ENCODE measurements around the gene GIT1.

Gene GIT1

DNA sequence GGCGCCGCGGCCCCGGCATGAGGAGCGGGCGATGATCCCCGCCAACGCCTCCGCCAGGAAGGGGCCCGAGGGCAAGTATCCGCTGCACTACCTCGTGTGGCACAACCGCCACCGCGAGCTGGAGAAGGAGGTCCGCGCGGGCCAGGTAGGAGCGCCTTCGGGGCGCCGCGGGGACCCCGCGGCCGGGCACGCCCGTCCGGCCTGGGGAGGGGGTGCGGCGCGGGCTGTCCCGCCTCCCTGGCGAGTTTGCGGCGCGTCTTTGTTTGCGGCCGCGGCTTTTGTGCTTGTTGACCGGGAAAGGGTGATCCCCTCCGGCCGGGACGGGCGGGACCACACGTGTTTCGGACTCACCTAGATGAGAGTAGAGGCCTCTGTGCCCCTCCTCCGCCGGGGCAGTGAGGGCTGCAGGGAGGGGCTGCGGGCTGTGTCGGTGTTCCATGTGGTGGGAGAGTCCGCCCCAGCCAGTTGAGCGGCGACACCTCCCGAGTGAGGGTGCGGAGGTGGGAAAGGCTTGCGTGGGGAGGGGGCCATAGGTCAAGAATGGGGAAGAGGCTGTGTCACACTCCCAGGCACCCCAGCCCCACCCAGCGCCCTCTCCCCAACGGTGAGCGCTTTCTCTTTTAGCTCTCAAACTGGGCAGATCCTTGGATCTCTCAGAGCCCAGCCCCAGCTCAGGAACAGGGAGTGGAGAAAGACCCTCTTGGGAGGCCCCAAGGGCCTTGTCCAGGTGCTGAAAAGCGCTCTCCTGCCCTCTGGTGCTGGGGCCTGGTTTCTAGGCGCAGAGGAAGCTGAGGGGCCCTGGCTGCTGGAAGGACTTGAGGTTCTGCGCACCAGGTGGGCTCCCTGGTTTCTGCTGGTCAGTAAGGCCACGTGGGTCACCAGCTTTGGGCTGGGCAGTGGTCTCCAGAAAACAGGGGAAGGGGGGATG is 4.4 kb upstream of the GIT1 start:
- no peak for DNase-seq (ENCODE audit: low read depth in 2 of 2)

DNA sequence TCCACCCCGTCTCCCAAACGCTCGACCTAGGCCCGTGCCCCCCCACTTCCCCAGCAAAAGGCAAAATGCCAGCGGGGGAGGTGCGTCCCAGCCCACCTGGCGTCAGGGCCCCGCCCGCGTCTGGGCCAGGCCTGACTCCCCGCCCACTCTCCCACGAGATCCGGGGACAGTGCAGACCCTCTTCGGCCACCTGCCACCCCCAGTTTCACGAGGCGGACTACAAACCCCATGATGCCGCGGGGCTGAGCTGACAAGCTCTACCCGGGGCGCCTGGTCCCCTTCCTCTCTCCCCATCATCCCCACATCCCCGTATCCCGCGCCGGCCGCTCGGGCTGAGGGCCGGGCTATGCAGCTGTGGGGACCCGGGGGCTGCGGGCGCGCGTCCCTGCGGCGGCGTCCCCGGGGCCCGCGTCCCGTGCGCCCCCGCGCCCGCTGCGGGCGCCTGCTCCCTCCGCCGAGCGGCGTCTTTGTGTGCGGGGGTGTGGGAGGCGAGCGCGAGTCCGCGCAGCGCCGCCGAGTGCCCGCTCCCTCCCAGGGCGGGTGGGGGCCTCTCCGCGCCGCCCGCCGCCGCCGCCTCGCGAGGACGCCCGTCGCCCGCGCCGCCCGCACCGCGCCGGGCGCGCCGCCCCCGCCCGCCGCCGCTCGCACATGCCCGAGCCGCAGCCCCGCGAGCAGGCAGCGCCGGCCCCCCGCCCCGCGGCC is 3.6 kb upstream of the GIT1 start, which contains the start of gene ANKRD13B:
TSS of gene ANKRD13B (plus strand) at position 283 of the 702 bp plus-strand sequence. CDS start 490 bp downstream, outside the sequence.
- DNase-seq (ENCODE audit: low read depth in 2 of 2) = no peak

DNA sequence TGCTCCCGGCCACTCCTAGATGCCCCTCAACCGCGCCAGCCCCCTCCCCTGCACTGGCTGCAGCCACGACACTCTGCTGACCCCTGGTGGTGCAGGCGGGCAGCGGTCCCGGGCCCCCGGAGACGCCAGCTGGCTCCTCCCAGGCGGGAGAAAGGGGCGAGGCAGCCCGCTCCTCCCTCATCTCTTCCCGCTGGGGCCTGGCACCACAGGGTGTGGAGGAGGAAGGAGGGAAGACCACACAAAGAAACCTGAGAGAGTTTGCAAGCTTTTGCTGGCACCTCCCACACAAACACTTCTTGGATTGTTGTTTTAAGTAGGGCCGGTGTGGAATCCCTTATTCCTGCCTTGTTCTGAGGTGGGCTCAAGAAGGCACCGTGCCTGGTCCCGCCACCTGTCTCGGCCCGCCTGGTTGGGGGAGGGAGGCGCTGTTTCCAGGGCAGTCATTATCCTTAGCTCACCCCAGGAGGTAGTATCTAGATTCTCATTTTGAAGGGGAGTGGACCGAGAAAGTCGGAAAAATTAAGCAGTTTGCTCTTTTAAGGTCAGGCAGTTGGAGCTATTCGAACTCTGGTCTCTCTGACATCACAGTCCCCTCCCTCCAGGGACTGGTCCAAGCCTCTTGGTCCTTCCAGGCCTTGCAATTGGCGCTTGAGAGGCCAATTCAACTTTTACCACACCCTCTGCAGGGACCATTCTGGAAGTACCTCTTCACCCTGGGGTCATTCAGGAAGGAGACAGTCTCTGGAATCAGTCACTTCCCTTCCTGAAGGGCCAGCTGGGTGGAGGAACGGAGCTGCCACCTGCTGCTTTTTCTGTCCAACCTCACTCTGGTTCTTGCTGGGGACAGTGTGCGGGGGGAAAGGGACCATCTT is 2.5 kb upstream of the GIT1 start:
- DNase-seq (ENCODE audit: low read depth in 2 of 2) = peak in 1 of 2 experiments; percentile 56

- no peak for DNase-seq (ENCODE audit: low read depth in 2 of 2)
Observed at GRCh38 chr17:29591146-29591736, 1.8 kb upstream of the GIT1 start.

DNA sequence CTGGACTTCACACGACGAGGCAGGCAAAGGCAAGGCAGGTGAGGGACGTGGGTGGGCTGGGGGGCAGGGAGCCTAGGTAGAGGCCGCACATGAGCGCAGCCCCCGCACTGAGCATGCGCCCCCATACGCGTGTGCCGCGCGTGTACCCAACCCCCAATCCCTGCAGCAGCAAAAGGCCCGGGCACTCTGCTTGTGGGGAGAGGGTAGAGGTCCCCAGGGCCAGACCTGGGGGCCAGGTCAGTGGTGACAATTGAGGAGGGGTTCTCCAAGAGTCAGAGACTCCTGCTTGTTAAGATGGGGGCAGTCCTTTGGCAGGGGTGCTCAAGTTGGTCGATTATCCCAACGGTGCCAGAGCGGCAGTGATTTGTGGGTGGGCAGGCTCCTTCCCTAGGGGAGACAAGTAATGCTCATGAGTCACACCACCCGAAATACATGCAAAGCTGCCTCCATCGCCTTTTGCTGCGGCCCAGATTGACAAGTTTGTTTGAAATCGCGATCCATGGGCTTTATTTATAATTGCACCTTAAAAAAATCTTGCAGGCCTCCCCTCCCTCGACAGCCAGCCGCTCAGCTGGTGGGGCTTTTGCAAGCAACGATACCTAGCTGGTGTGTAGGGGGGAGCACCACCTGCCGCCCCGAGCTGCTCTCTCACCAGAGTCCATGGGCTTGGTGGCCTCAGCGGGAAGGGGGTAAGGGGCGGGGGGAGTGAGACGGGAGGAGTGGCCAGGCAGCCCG is 1.1 kb upstream of the GIT1 start:
- no peak for DNase-seq (ENCODE audit: low read depth in 2 of 2)

- DNase-seq (ENCODE audit: low read depth in 2 of 2) = no peak
Observed at GRCh38 chr17:29588562-29589411, 661 bp downstream of the GIT1 start.

DNA sequence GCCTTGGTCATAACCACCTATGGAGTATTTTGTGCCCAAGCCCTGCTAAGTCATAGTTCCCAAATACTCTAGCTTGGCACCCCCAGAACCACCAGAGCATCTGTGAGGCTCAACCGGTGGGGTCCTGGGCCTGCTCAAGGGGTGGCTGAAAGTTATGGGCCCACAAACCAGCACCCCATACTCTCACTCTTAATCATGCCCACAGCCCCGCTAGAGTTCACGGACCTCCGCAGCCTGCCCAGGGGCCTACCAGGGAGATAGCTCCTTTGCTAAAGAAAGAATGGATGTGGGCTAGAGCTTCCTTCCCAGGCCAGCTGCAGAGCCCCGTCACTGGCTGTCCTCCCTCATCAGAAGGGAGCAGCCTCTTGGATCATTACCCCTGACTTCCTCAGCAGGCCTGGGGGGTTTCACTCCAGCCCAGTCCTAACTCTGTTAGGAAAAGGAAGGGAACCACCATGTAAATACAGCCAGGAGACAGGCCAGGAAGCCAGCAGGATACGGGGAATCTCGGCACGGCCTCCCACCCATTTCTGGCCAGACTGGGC is 1.4 kb downstream of the GIT1 start:
- DNase-seq (ENCODE audit: low read depth in 2 of 2) = no peak

DNA sequence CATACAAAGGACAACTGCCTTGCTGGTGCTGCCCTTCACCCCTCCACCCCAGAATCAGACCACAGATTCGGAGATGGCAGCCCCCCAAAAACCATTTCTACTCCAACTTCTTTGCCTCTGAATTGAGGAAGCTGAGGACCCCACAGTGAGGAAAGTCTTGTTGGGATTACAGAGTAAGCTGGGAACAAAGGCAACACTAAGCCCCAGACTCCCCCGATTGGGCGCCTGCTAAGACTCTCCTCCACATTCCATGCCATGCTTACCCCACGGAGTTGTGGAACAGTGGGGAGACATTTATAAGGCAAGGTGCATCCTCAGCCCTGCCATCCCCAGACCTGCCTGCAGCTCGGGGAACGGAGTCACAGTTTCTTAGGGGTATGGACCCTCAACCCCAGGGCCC is 1.9 kb downstream of the GIT1 start:
- DNase-seq (ENCODE audit: low read depth in 2 of 2) = no peak

GRCh38 chr17:29586676-29587469 is 2.6 kb downstream of the GIT1 start:
- no peak for DNase-seq (ENCODE audit: low read depth in 2 of 2)

DNA sequence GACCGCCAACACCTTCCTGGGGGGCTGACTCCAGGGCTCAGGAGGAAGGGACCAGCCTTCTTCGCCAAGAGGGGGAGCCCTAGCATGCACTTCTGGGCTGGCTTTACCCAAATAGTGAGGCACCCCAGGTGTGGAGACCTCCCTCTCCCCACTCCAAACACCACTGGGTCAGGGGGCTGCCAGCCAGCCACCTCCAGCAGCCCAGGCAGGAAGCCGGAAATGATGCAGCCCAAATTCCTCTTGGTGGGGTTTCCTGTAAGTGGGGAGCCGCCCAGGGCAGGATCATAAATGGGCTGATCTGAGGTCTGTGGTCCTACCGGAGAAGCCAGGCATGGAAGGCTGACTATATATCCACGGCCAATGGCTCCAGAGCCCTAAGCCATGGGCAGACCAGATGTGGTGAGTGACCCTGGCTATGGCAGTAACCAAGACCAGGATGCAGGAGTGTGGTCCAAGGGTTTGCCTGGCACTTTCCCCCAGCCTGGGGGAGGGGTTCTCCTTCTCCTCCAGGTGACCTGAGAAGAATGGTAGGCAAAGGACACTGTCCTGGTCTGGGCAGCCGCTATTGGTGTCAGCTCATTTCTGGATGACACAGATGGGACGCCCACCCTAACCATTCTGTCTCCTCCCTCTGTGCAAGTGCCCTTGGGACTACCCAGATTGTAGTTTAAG is 4.2 kb downstream of the GIT1 start:
- DNase-seq (ENCODE audit: low read depth in 2 of 2) = no peak

GRCh38 chr17:29584452-29585079 is 4.9 kb downstream of the GIT1 start:
- DNase-seq (ENCODE audit: low read depth in 2 of 2) = no peak

- no peak for DNase-seq (ENCODE audit: low read depth in 2 of 2)
Observed at GRCh38 chr17:29583324-29584248, 5.9 kb downstream of the GIT1 start.

DNA sequence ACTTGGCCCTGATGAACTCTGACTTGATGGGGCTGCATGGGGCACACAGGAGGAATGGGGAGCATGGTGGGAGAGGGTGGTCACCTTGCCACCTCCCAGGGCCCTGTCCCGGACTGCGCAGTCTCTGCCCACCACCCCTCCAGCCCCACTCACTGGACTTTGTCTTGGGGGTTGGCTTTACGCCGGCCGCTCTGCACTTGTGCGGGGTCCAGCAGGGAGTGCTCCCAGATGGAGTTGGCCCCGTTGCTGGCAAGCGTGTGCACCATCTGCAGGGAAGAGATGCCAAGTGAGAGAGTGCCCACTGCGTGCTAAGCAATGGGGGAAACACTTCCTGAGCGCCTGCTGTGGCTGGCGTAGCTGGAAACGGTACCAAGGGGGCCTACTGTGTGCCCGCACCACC is 6.7 kb downstream of the GIT1 start:
- no peak for DNase-seq (ENCODE audit: low read depth in 2 of 2)

DNA sequence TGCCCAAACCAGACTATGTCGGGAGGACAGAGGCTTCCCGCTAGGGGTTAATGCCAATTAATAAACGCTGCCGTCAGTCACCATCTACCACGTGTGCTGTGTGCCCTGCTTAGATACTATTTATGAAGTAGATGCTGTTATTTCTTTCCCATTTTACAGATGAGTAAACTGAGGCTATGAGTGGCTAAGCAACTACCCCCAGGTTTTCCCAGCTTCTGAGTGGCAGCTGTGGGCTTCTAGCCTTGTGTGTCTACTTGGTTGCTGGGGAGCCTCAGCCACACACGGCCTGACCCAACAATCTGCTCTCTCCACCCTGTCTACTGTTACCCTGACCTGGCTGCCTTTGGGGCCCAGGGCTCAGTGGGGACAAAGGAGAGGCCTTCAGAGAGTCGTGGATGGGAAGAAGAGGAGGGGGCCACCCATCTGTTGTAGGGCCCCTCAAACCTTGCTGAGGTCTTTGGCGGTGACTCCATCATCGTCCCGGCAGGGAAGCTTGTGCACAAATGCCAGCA is 7.1 kb downstream of the GIT1 start:
- DNase-seq (ENCODE audit: low read depth in 2 of 2) = no peak

DNA sequence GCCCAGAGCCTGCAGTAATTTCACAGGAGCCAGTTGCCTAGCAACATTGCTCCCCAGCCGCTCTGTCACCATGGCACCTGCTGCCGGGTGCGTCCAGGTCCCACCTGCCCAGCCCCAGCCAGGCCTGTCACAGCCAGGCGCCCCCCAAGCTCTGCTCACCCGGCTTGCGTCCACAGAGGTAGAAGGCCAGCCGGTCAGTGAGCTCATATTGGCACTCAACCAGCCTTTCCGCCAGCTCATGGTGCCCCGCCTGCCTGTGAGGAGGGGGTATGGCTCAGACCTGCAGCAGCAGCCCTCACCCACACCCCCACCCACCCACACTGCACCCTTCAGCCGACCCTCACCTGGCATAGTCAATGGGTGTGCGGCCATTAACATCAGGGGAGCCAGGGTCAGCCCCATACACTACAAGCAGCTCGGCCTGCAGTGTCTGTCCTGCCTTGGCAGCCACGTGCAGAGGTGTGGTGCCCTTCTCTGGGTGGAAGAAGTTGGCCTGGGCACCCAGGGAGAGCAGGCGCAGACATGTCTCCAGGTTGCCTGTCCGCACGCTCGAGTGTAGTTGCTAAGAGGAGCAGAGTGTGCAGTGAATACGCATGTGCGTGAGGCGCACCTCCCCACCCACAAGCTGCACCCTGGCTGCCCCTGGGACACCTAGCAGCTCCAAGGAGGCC is 7.7 kb downstream of the GIT1 start:
- no peak for DNase-seq (ENCODE audit: low read depth in 2 of 2)
